Stimulated activated CD4-positive, alpha-beta T cell treated with anti-CD3 and anti-CD28 coated beads, Interleukin-1b, Interleukin-23, amount 100 ng/mL, for 24 hours (primary cell): ENCODE data around the gene ALKBH3.

Source experiments
- DNase-seq, 4 experiments: peaks; one replicate each; pipeline ENCODE4 v3.0.0-alpha.2; 2020; ENCODE audit warnings: low read depth in 4 of 4, low spot score in 1 of 4

ALKBH3 gene

GRCh38 chr11:43880640-43881159, at the start of gene ALKBH3:
ALKBH3 (plus strand) TSS chr11:43880831; CDS start chr11:43882653, 1,822 bp downstream.
- peak; percentile 82 to 87 (median 84) for DNase-seq

GRCh38 chr11:43830928-43831440, 49.6 kb upstream of the ALKBH3 start:
- DNase-seq: peak; percentile 1 to 44 (median 26)

GRCh38 chr11:43832536-43832935, 48.1 kb upstream of the ALKBH3 start:
- DNase-seq: no peak

- DNase-seq: no peak
Measured at GRCh38 chr11:43833657-43834073, 47.0 kb upstream of the ALKBH3 start.

- no peak for DNase-seq
Measured at GRCh38 chr11:43834286-43834685, 46.3 kb upstream of the ALKBH3 start.

GRCh38 chr11:43835104-43835503, 45.5 kb upstream of the ALKBH3 start:
- no peak for DNase-seq

- DNase-seq: no peak
Measured at GRCh38 chr11:43837879-43838278, 42.8 kb upstream of the ALKBH3 start.

- no peak for DNase-seq
Measured at GRCh38 chr11:43842021-43842420, 38.6 kb upstream of the ALKBH3 start.

GRCh38 chr11:43845816-43846215, 34.8 kb upstream of the ALKBH3 start:
- DNase-seq: no peak

GRCh38 chr11:43852057-43852636, 28.5 kb upstream of the ALKBH3 start:
- peak; percentile 16 to 51 (median 42) for DNase-seq

GRCh38 chr11:43853781-43854180, 26.9 kb upstream of the ALKBH3 start:
- DNase-seq: no peak

GRCh38 chr11:43856993-43857392, 23.6 kb upstream of the ALKBH3 start:
- no peak for DNase-seq

- DNase-seq: no peak
Measured at GRCh38 chr11:43861141-43861540, 19.5 kb upstream of the ALKBH3 start.

- no peak for DNase-seq
Measured at GRCh38 chr11:43866520-43866919, 14.1 kb upstream of the ALKBH3 start.

GRCh38 chr11:43866969-43867368, 13.7 kb upstream of the ALKBH3 start:
- DNase-seq: no peak

GRCh38 chr11:43868852-43869567, 11.6 kb upstream of the ALKBH3 start:
- peak in 2 of 4 experiments; percentile 12 to 20 for DNase-seq

GRCh38 chr11:43871051-43871450, 9.6 kb upstream of the ALKBH3 start:
- no peak for DNase-seq

- DNase-seq: no peak
Measured at GRCh38 chr11:43872995-43873394, 7.6 kb upstream of the ALKBH3 start.

- no peak for DNase-seq
Measured at GRCh38 chr11:43874078-43874477, 6.6 kb upstream of the ALKBH3 start.

GRCh38 chr11:43874738-43875137, 5.9 kb upstream of the ALKBH3 start:
- DNase-seq: no peak

- DNase-seq: no peak
Measured at GRCh38 chr11:43879789-43880639, 617 bp upstream of the ALKBH3 start.
